Stimulated activated CD8-positive, alpha-beta memory T cell treated with anti-CD3 and anti-CD28 coated beads, Interleukin-15, amount 100 ng/mL, for 4 hours (primary cell): ENCODE data around the gene CLBA1.
"Not testable (repeated sequence)": the region's sequence is repeated elsewhere in the genome, so short reads cannot be mapped to it uniquely, and the experiment has no call there.

Experiments
- DNase-seq, 2 donors: peaks; one replicate each; pipeline ENCODE4 v3.0.0-alpha.2; 2020; ENCODE audit warnings: low read depth in 2 of 2

Gene CLBA1

DNA sequence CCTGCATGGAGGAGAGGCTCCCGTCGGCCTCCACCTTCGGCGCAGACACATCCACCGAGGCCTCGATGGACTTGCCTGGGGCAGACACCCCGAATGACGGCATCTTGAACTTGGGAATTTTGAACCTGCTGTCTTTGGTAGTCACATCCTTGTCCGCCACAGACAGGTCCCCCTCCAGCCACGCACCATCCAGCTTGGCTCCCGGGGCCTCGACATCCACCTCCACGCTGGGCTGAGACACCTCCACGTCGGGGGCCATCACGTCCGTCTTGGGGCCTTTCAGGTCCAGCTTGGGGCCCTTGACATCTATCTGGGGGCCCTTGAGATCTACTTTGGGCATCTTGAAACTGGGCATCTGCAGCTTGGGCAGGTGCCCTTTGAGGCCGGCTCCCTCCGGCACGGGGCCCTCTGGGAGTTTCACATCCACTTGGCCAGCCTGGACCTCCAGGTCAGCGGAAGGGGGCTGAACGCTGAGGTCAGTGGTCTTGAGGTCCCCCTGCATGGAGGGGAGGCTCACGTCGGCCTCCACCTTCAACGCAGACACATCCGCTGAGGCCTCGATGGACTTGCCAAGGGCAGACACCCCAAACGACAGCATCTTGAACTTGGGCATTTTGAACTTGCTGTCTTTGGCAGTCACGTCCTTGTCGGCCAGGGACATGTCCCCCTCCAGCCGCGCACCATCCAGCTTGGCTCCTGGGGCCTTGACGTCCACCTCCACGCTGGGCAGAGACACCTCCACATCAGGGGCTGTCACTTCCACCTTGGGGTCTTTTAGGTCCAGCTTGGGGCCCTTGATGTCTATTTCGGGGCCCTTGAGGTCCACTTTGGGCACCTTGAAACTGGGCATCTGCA is 37.5 kb upstream of the CLBA1 start:
- not testable (repeated sequence) for DNase-seq

DNA sequence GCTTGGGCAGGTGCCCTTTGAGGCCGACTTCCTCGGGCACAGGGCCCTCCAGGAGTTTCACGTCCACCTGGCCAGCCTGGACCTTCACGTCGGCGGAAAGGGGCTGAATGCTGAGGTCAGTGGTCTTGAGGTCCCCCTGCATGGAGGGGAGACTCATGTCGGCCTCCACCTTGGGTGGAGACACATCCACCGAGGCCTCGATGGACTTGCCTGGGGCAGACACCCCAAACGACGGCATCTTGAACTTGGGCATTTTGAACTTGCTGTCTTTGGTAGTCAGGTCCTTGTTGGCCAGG is 36.9 kb upstream of the CLBA1 start:
- no peak for DNase-seq

DNA sequence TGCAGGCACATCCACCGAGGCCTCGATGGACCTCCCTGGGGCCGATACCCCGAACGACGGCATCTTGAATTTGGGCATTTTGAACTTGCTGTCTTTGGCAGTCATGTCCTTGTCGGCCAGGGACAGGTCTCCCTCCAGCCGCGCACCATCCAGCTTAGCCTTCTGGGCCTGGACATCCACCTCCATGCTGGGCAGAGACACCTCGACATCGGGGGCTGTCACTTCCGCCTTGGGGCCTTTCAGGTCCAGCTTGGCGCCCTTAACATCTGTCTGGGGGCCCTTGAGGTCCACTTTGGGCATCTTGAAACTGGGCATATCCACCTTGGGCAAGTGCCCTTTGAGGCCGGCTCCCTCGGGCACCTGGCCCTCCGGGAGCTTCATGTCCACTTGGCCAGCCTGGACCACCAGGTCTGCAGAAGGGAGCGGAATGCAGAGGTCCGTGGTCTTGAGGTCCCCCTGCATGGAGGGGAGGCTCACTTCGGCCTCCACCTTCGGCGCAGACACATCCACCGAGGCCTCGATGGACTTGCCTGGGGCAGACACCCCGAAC is 36.1 kb upstream of the CLBA1 start:
- DNase-seq, result not testable (repeated sequence)

DNA sequence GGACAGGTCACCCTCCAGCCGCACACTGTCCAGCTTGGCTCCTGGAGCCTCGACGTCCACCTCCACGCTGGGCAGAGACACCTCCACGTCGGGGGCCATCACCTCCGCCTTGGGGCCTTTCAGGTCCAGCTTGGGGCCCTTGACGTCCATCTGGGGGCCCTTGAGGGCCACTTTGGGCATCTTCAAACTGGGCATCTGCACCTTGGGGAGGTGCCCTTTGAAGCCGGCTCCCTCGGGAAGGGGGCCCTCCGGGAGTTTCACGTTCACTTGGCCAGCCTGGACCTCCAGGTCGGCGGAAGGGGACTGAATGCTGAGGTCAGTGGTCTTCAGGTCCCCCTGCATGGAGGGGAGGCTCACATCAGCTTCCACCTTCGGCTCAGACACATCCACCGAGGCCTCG is 35.6 kb upstream of the CLBA1 start:
- DNase-seq, result no peak

DNA sequence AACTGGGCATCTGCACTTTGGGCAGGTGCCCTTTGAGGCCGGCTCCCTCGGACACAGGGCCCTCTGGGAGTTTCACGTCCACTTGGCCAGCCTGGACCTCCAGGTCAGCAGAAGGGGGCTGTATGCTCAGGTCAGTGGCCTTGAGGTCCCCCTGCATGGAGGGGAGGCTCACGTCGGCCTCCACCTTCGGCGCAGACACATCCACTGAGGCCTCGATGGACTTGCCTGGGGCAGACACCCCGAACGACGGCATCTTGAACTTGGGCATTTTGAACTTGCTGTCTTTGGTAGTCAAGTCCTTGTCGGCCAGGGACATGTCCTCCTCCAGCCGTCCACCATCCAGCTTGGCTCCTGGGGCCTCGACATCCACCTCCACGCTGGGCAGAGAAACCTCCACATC is 34.9 kb upstream of the CLBA1 start:
- DNase-seq, result not testable (repeated sequence)

DNA sequence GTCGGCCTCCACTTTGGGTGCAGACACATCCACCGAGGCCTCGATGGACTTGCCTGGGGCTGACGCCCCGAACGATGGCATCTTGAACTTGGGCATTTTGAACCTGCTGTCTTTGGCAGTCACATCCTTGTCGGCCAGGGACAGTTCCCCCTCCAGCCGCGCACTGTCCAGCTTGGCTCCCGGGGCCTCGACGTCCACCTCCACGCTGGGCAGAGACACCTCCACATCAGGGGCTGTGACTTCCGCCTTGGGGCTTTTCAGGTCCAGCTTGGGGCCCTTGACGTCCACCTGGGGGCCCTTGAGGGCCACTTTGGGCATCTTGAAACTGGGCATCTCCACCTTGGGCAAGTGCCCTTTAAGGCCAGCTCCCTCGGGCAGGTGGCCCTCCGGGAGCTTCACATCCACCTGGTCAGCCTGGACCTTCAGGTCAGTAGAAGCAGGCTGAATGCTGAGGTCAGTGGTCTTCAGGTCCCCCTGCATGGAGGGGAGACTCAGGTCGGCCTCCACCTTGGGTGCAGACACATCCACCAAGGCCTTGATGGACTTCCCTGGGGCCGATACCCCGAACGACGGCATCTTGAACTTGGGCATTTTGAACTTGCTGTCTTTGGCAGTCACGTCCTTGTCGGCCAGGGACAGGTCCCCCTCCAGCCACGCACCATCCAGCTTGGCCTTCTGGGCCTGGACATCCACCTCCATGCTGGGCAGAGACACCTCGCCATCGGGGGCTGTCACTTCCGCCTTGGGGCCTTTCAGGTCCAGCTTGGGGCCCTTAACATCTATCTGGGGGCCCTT is 33.5 kb upstream of the CLBA1 start:
- not testable (repeated sequence) for DNase-seq

DNA sequence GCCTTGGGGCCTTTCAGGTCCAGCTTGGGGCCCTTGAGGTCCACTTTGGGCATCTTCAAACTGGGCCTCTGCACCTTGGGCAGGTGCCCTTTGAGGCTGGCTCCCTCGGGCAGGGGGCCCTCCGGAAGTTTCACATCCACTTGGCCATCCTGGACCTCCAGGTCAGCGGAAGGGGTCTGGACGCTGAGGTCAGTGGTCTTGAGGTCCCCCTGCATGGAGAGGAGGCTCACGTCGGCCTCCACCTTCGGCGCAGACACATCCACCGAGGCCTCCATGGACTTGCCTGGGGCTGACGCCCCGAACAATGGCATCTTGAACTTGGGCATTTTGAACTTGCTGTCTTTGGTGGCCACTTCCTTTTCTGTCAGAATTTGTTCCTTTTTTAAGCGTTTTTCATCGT is 32.5 kb upstream of the CLBA1 start:
- DNase-seq, result no peak

DNA sequence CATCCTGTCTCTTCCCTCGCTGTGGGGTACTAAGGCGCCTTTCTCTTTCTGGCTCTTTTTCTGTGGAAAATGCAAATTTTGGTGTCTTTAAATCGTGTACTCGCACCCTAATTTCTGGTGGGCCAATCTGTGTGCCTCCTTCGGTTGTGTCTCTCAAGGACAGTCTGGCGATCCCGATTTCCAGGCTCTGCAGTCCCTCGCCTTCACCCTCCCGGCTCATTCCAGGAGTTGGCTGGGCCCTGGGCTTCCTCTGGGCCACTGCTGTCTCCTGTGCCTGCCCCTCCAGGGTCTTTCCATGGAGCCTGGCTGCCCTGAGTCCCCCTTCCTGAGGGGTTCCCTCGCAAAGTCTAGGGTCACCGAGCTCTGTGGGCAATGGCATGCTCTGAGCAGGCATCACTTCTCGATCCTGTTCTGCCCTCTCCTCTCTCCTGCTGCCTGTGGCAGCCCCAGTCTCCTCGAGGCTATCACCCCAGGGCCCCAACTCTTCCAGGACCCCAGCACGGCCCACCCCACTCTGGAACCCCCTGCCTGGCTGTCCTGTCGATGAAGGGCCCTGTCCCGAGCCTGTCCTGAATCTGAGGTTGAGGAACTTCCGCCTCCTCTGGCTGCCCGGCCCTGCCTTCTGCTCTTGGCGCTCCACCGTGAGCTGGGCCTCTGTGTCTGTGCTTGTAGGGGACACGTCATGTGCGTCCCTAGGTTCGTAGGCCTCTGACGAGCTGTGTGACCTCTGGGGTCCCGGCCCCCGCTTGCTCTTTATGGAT is 31.5 kb upstream of the CLBA1 start:
- DNase-seq, result no peak

DNA sequence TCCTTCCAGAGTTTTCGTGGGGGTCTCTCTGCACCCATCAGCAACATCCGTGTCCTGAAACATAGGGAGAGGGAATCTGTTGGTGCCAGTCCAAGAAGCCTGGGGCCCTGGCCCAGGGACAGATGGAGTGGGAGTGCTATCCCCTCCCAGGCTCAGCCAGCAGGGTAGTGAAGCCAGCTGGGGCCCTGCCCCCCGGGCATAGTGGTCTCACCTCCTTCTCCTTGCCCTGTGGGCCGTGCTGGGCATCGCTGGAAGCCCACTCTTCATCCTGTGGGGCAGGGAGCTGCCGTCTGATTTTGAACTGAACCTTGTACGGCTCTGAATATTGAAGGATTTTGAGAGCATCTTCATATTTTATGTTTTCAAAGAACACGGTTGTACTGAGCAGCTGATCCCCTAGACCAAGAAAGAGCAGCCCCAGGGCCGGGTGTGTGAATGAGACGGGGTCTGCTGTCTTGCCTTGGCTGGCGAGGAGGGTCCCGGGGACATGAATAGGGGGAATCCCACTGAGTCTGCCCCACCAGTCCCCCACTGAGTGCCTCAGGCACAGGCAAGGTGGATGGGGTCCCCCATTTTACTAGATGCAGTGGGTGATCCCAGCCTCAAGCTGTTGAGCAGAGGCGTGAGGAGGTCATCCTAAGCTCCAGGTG is 30.7 kb upstream of the CLBA1 start:
- no peak for DNase-seq

DNA sequence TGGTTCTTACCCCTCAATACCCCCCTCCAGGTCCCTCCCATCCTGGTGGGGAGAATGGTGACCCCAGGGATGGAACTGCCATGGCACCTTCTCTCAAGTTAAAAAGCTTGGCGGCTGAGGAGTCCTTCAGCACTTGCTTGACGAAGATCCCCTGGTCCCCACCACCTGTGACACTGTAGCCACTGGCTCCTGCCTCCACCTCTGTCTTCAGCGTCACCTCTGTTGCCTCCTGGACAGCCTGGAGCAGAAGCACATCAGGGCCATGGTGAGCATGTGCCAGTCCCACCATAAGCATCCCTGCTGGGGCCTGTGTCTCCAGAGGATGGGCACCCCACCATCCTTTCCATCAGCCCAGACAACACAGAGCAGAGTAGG is 30.2 kb upstream of the CLBA1 start:
- no peak for DNase-seq

DNA sequence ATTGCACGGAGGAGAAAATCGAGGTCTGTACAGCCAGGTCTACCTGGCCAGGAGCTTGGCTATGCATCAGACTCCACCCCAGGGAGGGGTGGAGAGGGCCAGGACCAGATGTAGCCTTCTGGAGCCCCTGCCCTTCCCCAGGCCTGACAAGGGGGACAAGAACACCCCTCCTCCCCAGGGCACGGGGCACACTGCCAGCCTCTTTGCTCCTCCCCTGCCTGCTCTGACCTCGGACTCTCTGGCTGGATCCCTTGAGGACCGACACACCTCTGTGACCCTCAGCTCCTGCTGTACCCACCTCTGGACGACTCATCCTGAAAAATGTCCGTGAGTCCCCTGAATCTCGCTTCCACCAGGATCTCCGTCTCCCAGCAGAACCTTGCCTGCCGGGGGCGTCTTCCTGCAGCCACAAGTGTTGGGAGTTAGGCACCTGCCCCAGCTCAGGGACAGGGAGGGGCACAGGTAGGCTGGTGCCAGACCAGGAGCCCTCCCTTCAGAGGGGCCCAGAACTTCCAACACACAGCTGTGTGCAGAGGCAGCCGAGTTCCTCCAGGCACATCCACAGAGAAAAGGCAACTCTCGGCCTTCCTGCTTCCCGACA is 29.2 kb upstream of the CLBA1 start:
- DNase-seq, result no peak

DNA sequence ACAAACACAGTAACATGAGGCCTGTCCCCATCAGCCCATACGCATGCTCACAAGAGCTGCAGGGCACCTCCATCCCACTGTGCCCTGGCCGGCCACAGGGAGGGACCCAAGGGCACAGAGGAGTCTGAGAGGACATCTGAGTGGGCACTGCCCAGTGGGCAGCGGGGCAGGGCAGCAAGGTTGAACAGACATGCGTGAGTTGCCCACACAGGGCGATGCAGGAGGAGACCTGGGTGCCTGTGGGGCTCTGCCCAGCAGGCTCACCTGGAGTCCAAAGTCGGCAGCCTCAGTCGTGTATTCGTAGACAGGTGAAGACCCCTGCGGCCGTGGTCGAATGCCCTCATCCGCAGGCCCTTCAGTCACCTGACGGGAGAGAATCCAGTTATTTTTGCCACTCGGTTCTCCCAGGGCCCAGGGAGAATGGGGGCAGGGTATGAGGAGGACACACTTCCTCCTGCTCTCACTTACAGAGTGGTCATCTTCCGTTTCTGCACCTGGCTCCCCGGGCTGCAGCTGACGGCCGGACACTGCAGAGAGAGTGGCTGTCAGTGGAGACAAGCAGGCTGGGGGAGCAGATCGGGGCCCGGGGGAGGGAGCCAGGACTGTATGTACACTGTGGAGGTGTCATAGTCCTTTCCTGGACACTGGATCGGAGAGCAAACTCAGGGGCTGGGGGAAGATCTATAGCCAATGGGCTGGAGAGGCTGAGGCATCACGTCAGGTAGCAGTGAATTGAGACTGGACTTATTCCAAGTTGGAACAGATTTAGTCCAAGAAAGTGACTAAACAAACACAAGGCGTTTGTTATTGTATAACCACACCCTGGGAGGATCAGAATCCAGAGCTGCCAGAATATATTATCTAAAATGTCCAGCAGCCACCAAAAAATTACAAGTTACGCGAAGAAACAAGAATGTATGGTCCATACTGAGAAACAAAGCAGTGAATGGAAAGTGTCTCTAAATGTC is 28.2 kb upstream of the CLBA1 start:
- DNase-seq, result no peak

DNA sequence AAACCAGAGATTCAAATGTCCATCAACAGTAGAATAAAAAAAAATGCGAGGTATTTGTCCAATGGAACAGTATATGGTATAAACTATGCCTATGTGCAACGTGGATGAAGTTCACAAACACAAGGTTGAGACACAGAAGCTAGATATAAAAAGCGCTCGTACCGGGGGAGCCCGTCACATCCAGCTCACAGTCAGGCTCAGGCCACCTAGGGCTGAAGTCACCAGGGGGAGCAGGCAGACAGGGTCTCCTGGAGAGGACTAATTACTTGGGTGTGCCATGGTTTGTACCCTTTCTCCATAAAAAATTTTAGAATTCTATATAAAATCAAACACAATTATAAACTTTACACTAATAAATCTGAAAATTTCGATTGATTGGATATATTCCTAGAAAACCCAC is 21.0 kb upstream of the CLBA1 start:
- no peak for DNase-seq

DNA sequence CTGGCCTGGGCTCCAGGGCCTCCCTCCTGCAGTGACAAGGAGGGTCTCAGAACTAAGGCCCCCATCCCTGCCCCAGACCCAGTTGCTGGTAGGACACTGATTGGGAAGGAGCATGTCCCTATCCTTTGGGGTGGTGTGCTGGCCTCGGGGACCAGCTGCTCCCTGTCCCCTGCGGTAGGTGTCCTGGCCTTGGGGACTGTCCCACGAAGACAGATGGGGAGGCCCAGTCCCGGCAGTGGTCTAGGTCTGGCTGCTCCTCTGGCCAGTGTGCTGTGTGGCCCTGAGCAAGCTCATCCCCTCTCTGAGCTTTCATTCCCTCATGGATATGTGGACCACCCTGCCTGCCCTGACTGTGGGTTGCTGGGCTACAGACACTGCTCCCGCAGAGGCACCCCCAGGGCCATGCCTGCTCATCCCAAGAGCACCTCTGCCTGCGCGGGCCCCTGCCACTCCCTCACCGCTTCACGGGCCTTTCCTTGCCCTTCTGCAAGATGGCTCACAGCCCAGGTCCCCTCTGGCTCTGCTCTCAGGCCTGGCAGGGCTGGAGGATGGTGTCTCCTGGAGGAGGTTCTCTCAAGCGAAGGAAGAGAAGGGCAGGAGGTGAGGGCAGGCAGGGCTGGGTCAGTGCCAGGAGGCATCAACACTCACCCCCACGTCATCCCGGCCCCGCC is 19.9 kb upstream of the CLBA1 start:
- DNase-seq, result no peak

DNA sequence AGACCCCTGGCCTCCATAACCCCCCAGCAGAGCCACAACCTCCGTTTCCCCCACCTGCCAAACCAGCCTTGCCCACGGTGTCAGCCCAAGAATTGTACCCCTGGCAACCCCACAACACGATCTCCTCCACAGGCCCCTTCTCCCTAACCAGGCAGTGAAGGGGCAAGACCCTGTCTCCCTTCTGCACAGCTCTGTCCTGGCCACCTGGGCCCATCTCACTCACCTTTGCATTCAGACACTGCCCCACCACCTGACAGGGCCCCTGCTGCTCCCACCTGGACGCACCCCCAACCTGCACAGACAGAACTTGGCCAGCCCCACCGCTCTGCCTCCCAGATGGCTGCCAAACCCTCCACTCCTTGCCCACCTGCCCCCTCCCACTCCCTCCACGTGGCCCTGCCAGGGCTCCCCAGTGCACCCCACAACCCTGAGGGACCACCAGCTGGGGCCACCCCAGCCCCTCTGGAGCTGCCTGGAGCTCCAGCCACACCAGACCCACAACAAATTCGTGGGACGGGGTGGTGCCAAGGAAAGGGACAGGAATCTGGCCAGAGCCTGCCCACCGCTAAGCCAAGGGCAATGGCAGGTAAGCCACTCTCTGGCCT is 19.2 kb upstream of the CLBA1 start:
- no peak for DNase-seq

DNA sequence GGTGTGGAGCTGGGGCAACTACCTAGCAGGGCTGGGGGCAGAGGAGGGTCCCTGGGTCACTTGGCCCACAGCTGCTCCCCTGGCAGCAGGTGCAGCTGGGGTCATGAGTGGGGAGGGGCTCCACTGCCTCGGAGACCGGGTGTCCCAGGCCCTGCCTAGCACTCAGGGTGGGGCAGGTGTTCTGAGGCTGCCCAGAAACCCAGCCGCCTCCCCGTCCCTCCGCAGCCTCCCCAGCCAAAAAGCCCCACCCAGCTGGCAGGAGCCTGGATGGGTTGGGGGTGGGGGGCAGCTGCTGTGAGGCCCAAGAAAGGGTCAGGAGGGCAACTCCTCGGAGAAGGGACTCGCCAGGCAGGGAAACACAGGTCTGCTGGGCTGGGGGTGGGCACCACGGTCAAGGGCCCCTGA is 18.6 kb upstream of the CLBA1 start:
- DNase-seq, result no peak

DNA sequence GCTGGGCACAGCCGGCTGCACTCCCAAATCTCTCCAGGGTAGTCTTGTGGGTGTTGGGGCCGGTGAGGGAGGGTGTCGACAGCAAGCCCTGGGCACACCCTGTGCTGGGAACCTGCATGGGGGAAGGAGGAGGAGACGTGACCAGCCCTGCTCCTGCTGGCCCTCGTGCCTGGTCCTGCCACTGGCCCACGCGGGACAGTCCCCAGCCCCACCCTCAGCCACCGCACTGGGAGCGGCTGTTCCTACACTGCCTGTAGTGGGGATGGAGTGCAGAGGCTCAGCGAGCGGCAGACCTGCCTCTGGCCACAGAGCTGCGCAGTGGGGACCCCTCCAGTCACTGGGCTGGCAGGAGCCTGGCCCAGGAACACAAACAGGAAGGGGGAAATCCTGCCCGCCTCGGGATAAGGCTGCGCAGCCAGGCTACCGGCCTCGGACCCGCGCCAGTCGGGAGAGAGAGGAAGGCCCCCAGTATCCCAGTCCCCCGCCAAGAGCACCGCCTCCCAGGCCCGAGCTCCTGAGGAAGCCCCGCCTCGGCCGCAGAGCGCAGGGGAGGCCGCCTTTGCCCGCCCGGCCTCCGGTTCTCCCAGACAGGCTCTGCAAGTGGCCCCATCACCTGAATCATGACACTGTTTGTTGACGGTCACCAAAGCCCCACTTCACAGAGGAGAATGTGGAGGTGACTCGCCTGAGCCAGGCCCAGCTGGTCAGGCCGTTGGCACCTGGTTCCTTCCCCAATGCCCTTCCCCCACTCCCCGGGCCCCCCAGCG is 18.0 kb upstream of the CLBA1 start:
- DNase-seq, result no peak

DNA sequence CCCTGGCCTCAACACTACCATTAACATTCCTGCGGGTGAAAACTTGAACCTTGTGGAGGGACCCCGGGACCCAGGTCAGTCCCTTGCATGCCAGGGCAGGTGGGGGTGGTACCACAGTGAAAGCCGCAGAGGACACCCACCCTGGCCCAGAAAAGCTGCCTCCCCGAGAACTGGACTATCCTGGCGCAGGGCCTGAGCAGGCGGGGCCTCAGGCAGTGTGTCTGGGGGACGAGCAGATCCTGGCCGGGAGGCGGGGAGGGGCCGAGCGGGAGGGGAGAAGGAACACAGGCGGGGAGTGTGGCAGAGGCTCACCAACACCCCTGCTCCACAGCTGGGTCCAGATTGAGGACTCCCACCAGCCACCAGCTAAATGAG is 17.4 kb upstream of the CLBA1 start:
- no peak for DNase-seq
